Liver (tissue), 9 donors: ENCODE measurements around the gene PLA2G4F. TPM values are rescaled to one million over a fixed set of nuclear protein-coding genes. Genes with fewer than 3 reads are reported as not detected.

Source experiments
- DNase-seq: peaks from one replicate; pipeline ENCODE4 v3.0.0-alpha.2; 2017; ENCODE audit warnings: low spot score
- H3K27ac ChIP-seq, 2 donors: one replicate each; pipeline ENCODE4 v1.7.0; 2013; ENCODE audit warnings: inconsistent platforms in 2 of 2, low read length in 2 of 2, control low read depth in 1 of 2, low read depth in 1 of 2, mild to moderate bottlenecking in 1 of 2
- H3K27me3 ChIP-seq, 4 donors: one replicate each; pipeline versions ENCODE4 v1.6.1 to v1.7.0; 2013; ENCODE audit warnings: low read length in 3 of 4, inconsistent platforms in 1 of 4, mild to moderate bottlenecking in 1 of 4, moderate library complexity in 1 of 4; ENCODE audit not compliant: control insufficient read depth in 4 of 4, insufficient read depth in 4 of 4
- H3K36me3 ChIP-seq, 4 donors: one replicate each; pipeline versions ENCODE4 v1.6.1 to v1.7.0; 2013; ENCODE audit warnings: low read length in 3 of 4, mild to moderate bottlenecking in 3 of 4, low read depth in 1 of 4, moderate library complexity in 1 of 4; ENCODE audit not compliant: control insufficient read depth in 4 of 4, insufficient read depth in 3 of 4
- H3K4me1 ChIP-seq, 4 donors: one replicate each; pipeline versions ENCODE4 v1.6.1 to v1.7.0; 2013; ENCODE audit warnings: low read length in 3 of 4, mild to moderate bottlenecking in 3 of 4, moderate library complexity in 1 of 4; ENCODE audit not compliant: control insufficient read depth in 4 of 4, insufficient read depth in 4 of 4
- H3K4me3 ChIP-seq, 3 donors: one replicate each; pipeline versions ENCODE4 v1.6.1 to v1.7.0; 2013; ENCODE audit warnings: low read length in 3 of 3, control low read depth in 1 of 3, low read depth in 1 of 3, mild to moderate bottlenecking in 1 of 3
- H3K9ac ChIP-seq, 2 donors: one replicate each; pipeline ENCODE4 v1.7.0; 2013; ENCODE audit warnings: low read length in 2 of 2, mild to moderate bottlenecking in 2 of 2, moderate library complexity in 2 of 2, control low read depth in 1 of 2, low read depth in 1 of 2
- H3K9me3 ChIP-seq, 4 donors: one replicate each; pipeline versions ENCODE4 v1.6.1 to v1.7.0; 2013; ENCODE audit warnings: low read length in 3 of 4; ENCODE audit not compliant: control insufficient read depth in 4 of 4
- ATF3 ChIP-seq: IDR thresholded peaks from 2 replicates; pipeline ENCODE4 v1.6.1; 2016; ENCODE audit warnings: antibody characterized with exemption
- CTCF ChIP-seq: fragments of 150-350 bp; IDR thresholded peaks from 2 replicates; pipeline ENCODE4 v1.5.1; 2017; ENCODE audit warnings: improper control_type of control experiment, low read depth, low read length; ENCODE audit not compliant: missing input control
- EGR1 ChIP-seq, 2 donors: IDR thresholded peaks; 2 replicates each; pipeline ENCODE4 v1.6.1; 2016 to 2018; ENCODE audit warnings: antibody characterized with exemption in 2 of 2, low read depth in 2 of 2
- FOXA1 ChIP-seq: IDR thresholded peaks from 2 replicates; pipeline ENCODE4 v1.6.1; 2016; ENCODE audit warnings: antibody characterized with exemption
- FOXA2 ChIP-seq: IDR thresholded peaks from 2 replicates; pipeline ENCODE4 v1.6.1; 2016; ENCODE audit warnings: antibody characterized with exemption
- GABPA ChIP-seq, 2 donors: IDR thresholded peaks in 1 of 2; conservative IDR thresholded peaks in 1 of 2; 2 replicates each; pipeline ENCODE4 v1.6.1; 2016; ENCODE audit warnings: antibody characterized with exemption in 2 of 2, mild to moderate bottlenecking in 1 of 2, moderate library complexity in 1 of 2
- HNF4A ChIP-seq, 2 donors: conservative IDR thresholded peaks; 2 replicates each; pipeline ENCODE4 v1.6.1; 2016; ENCODE audit warnings: antibody characterized with exemption in 2 of 2, mild to moderate bottlenecking in 2 of 2
- HNF4G ChIP-seq: IDR thresholded peaks from 2 replicates; pipeline ENCODE4 v1.6.1; 2016; ENCODE audit warnings: antibody characterized with exemption
- JUND ChIP-seq, 2 donors: IDR thresholded peaks; 2 replicates each; pipeline ENCODE4 v1.6.1; 2016; ENCODE audit warnings: antibody characterized with exemption in 2 of 2
- MAX ChIP-seq: IDR thresholded peaks from 2 replicates; pipeline ENCODE4 v1.6.1; 2016; ENCODE audit warnings: antibody characterized with exemption
- NR2F2 ChIP-seq: IDR thresholded peaks from 2 replicates; pipeline ENCODE4 v1.6.1; 2016; ENCODE audit warnings: antibody characterized with exemption
- RAD21 ChIP-seq, 2 donors: IDR thresholded peaks; 2 replicates each; pipeline ENCODE4 v1.6.1; 2016; ENCODE audit warnings: antibody characterized with exemption in 2 of 2, mild to moderate bottlenecking in 2 of 2
- RXRA ChIP-seq, 2 donors: IDR thresholded peaks; 2 replicates each; pipeline ENCODE4 v1.6.1; 2017 to 2018; ENCODE audit warnings: antibody characterized with exemption in 2 of 2, mild to moderate bottlenecking in 1 of 2
- SP1 ChIP-seq: IDR thresholded peaks from 2 replicates; pipeline ENCODE4 v1.6.1; 2018; ENCODE audit warnings: antibody characterized with exemption, mild to moderate bottlenecking
- TAF1 ChIP-seq: conservative IDR thresholded peaks from 2 replicates; pipeline ENCODE4 v1.6.1; 2016; ENCODE audit warnings: antibody characterized with exemption, mild to moderate bottlenecking
- YY1 ChIP-seq: IDR thresholded peaks from 2 replicates; pipeline ENCODE4 v1.6.1; 2016; ENCODE audit warnings: antibody characterized with exemption, mild to moderate bottlenecking
- ZBTB33 ChIP-seq: IDR thresholded peaks from 2 replicates; pipeline ENCODE4 v1.6.1; 2016; ENCODE audit warnings: antibody characterized with exemption
- WGBS: extraction: QIAGEN DNeasy Blood & Tissue Kit; methylation state at CpG from one replicate; pipeline ENCODE4 v1.1.7; 2013; 5-methylcytosine and 5-hydroxymethylcytosine counted together
- polyA plus RNA-seq, 2 donors: library from polyadenylated mRNA; stranded (reverse) in 1 of 2; unstranded in 1 of 2; fragments of 200-250 nt in 1 of 2; fragments of >200 nt in 1 of 2; fragmentation: Nextera tagmentation in 1 of 2; extraction: Ambion mirVana in 1 of 2; gene quantifications; one replicate each; pipeline versions ENCODE4 v1.2.1 to v1.2.3, GENCODE V29; 2013 to 2015
- total RNA-seq, 2 donors: library from RNA; depleted of rRNA; stranded (reverse); fragments of >200 nt; gene quantifications; one replicate each; pipeline ENCODE4 v1.2.3, GENCODE V29; 2014
- donor health status: healthy.
- donor health status: healthy.
- donor health status: healthy.
- donor health status: healthy.
- donor health status: healthy.

Gene PLA2G4F
- total and polyA plus RNA-seq, 4 donors, result not detected

GRCh38 chr15:42175671-42176070 lies 19.2 kb upstream of the PLA2G4F start:
- Histone ChIP-seq H3K9ac (no peak overlapping the region), H3K36me3 (peaks cover 18 to 65% (median 53%) of the 10 kb centered on the region in 4 donors), H3K4me1 (no peaks in the 10 kb centered on the region), H3K27me3 (no peaks in the 10 kb centered on the region), H3K4me3 (no peak overlapping the region), H3K27ac (no peak overlapping the region), H3K9me3 (no peaks in the 10 kb centered on the region)
- 83% methylated on average over 5 of the region's 5 CpGs for WGBS
- TF ChIP-seq RXRA (IDR thresholded peaks at IDR 0.05), result no peak
- no peak for TF ChIP-seq NR2F2
- no peak for TF ChIP-seq FOXA1
- DNase-seq, result no peak

GRCh38 chr15:42172475-42172874 lies 16.0 kb upstream of the PLA2G4F start:
- Histone ChIP-seq H3K27me3 (no peaks in the 10 kb centered on the region), H3K27ac (no peak overlapping the region), H3K9me3 (no peaks in the 10 kb centered on the region), H3K4me3 (no peak overlapping the region), H3K9ac (no peak overlapping the region), H3K4me1 (no peaks in the 10 kb centered on the region), H3K36me3 (peaks cover 16 to 58% (median 48%) of the 10 kb centered on the region in 4 donors)
- TF ChIP-seq MAX, result no peak
- 76% methylated on average over 5 of the region's 5 CpGs for WGBS
- no peak for DNase-seq

GRCh38 chr15:42171795-42172194 lies 15.4 kb upstream of the PLA2G4F start:
- Histone ChIP-seq H3K27ac (no peak overlapping the region), H3K27me3 (no peaks in the 10 kb centered on the region), H3K36me3 (peaks cover 19 to 58% (median 50%) of the 10 kb centered on the region in 4 donors), H3K9ac (no peak overlapping the region), H3K4me3 (no peak overlapping the region), H3K4me1 (no peaks in the 10 kb centered on the region), H3K9me3 (no peaks in the 10 kb centered on the region)
- TF ChIP-seq FOXA2 (no peak), YY1 (no peak), NR2F2 (no peak), ATF3 (no peak)
- DNase-seq, result no peak
- 91% methylated on average over 1 of the region's 1 CpG for WGBS

GRCh38 chr15:42171122-42171521 lies 14.7 kb upstream of the PLA2G4F start:
- DNase-seq, result no peak
- H3K27me3 ChIP-seq, result no peaks in the 10 kb centered on the region
- H3K4me3 ChIP-seq, result no peak overlapping the region
- H3K27ac ChIP-seq, result no peak overlapping the region
- no peaks in the 10 kb centered on the region for H3K4me1 ChIP-seq
- H3K9ac ChIP-seq, result no peak overlapping the region
- no peaks in the 10 kb centered on the region for H3K9me3 ChIP-seq
- 60% methylated on average over 1 of the region's 1 CpG for WGBS
- peaks cover 23 to 62% (median 57%) of the 10 kb centered on the region in 4 donors for H3K36me3 ChIP-seq
- no peak for TF ChIP-seq ATF3
- TF ChIP-seq MAX, result no peak
- TF ChIP-seq HNF4A (conservative IDR thresholded peaks at IDR 0.05), result no peak
- TF ChIP-seq TAF1, result no peak
- no peak for TF ChIP-seq NR2F2
- TF ChIP-seq FOXA2, result no peak
- no peak for TF ChIP-seq RXRA (IDR thresholded peaks at IDR 0.05)
- TF ChIP-seq EGR1 (IDR thresholded peaks at IDR 0.05; ENCODE audit: low read depth in 2 of 2), result no peak
- TF ChIP-seq GABPA (IDR thresholded peaks at IDR 0.05 in 1 of 2, conservative IDR thresholded peaks at IDR 0.05 in 1 of 2), result no peak
- TF ChIP-seq FOXA1, result no peak
- no peak for TF ChIP-seq CTCF
- no peak for TF ChIP-seq SP1
- TF ChIP-seq HNF4G, result no peak
- TF ChIP-seq RAD21 (IDR thresholded peaks at IDR 0.05), result no peak
- TF ChIP-seq JUND (IDR thresholded peaks at IDR 0.05), result no peak
- no peak for TF ChIP-seq ZBTB33
